NK-92 treated with Interleukin-12 subunit alpha and Interleukin-12 subunit beta, amount 100 ng/mL, for 24 hours (cell line): ENCODE data around the gene EFNA5.

ENCODE experiments used
- DNase-seq: peaks from one replicate; lab custom pipeline; 2025; lab: John Stamatoyannopoulos, UW

EFNA5 gene

GRCh38 chr5:107544476-107544875 lies 126.3 kb downstream of the EFNA5 start:
- DNase-seq, result no peak

- no peak for DNase-seq
Observed at GRCh38 chr5:107543868-107544267, 126.9 kb downstream of the EFNA5 start.

DNA sequence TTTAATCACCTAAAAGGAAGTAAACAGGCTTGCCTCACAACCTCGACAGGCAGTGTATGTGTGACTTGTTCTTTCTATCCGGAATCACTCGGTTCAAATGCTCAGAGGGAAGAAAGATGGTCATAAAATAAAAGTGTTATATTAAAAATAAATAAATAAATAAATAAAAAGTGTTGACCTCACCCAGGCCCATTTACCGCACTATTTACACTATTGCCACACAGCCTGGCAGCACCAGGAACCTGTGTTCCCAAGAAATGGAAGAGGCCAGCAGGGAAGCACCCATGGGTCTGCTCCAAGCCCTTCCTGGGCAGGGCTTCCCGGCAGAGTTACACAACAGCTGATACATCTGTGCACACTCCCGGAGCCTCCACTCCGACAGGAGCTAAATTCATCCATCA lies 127.9 kb downstream of the EFNA5 start:
- DNase-seq, result no peak

DNA sequence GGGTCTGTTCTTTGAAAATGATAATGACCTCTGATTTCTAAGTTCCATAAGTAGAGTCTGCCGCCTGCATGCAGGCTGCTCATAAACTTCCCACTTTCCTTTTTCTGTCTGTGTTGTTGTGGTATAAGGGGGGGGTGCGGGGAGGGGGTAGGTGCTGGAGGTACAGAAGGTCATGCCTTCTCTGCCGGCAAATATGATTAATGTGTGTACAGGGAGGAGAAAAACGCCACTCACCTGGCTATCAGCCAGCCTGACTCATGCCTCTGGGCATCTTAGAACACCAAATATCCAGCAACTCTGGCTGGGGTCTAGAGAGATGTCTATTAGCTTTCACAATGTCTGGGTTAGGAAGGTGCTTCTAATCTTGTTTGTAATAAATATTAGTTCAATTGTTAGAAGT lies 128.3 kb downstream of the EFNA5 start:
- DNase-seq, result no peak

DNA sequence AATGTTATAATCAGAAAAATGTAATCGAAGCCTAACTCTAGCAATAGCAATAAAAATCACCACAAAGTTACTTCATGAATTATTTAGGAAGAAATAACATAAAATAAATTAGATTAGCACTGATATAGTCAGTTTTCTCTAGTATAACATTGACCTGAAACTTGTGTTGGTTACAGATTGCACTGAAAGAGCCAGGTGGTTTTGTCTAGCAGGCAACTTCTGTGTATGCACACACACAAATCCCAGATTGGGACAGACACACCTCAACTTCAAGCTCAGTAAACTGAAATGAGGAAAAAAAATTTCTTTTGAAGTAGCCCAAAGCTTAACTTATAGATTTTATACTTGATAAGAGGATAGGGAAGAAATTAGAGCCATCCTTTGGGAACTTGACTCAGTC lies 129.3 kb downstream of the EFNA5 start:
- no peak for DNase-seq

GRCh38 chr5:107539726-107540330 lies 130.9 kb downstream of the EFNA5 start:
- no peak for DNase-seq

GRCh38 chr5:107538805-107539445 lies 131.8 kb downstream of the EFNA5 start:
- DNase-seq, result no peak

DNA sequence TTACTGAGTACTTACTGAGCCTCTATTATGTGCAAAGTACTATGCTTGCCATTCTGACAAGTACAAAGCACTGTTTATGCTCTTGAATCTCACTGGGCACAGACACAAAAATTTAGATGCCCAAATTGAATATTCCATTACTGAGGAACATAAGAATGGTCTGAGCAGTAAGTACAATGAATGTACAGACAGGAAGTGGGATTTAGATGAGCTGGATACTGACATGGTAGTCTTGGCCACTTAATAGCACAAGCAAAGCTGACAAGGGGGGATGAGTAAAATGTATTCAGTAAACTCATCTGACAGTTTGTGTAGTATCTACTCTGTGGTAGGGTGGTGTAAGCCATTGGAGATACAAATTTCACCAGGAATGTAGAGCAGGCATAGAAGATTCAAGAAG lies 132.4 kb downstream of the EFNA5 start:
- no peak for DNase-seq

- no peak for DNase-seq
Observed at GRCh38 chr5:107535849-107536248, 134.9 kb downstream of the EFNA5 start.

- no peak for DNase-seq
Observed at GRCh38 chr5:107533910-107534876, 136.5 kb downstream of the EFNA5 start.

- DNase-seq, result no peak
Observed at GRCh38 chr5:107532916-107533315, 137.8 kb downstream of the EFNA5 start.

GRCh38 chr5:107532169-107532878 lies 138.4 kb downstream of the EFNA5 start:
- no peak for DNase-seq

- no peak for DNase-seq
Observed at GRCh38 chr5:107531308-107531707, 139.4 kb downstream of the EFNA5 start.

DNA sequence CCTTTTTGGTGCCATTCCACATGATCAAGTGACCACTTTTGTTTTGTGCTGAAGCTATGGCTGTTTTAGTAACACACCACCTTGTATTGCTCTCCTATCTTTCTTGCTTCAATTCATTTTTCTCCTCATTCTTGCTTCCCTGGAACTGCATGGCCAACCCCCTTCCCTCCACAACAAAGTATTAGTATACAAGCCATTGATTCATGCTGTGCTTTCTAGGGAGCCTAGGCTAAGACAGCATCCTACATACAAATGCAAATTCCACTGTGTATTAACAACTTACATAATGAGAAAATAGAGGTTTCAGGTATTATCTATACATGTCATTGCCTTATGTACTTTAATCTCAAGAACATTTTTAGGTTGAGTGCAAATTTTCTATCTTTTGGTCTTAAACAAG lies 141.1 kb downstream of the EFNA5 start:
- no peak for DNase-seq

DNA sequence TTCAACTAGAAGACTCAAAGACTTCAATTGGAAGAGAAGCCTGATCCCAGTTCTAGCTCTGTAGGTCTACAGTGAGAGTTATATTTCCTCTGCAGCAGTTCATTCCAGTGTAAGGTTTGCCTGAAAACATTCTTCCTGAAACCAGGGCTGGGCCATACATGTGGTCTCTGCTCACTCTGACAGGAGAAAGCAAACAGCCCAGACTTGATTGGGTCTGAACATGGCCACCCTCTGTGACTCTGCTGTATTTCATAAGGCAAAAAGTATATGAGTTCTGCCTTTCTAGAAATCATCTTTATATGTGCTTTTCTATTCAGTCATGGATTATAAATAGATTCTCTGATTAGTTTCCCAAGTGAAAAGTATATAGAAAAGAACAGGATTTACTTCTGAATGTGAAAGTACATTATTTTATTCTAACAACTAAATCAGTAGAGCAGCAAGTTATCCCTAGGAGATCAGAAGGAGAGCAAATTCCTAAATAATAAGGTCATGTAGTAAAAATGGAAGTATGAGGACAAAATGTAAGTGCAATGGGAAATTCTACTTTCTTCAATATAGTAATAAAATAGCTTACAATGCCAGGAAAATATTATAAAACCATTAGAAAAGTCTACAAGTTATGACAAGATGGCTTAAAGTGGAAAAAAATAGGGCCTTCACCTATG lies 144.3 kb downstream of the EFNA5 start:
- DNase-seq, result no peak

DNA sequence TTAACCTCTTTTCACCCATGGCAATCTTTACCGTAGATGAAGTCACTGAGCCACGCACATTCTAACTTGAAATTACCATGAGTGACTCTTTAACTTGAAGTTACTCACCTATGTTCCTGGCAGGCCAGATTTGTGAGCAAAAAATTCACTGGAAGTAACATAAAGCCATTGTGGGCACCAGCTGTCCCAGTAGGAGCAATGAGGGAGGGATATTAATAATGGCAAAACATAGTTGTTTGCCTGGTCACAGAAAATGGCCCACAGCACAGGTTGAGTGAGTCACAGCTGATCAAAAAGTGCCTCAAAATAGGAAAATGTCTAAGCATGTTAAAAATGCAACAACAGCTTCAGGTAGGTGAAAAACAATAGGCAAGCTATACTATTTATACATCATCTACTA lies 146.6 kb downstream of the EFNA5 start:
- no peak for DNase-seq

- DNase-seq, result no peak
Observed at GRCh38 chr5:107523029-107523680, 147.6 kb downstream of the EFNA5 start.

- DNase-seq, result no peak
Observed at GRCh38 chr5:107522456-107522855, 148.3 kb downstream of the EFNA5 start.

- no peak for DNase-seq
Observed at GRCh38 chr5:107519900-107520354, 150.8 kb downstream of the EFNA5 start.

GRCh38 chr5:107518616-107519015 lies 152.1 kb downstream of the EFNA5 start:
- no peak for DNase-seq

DNA sequence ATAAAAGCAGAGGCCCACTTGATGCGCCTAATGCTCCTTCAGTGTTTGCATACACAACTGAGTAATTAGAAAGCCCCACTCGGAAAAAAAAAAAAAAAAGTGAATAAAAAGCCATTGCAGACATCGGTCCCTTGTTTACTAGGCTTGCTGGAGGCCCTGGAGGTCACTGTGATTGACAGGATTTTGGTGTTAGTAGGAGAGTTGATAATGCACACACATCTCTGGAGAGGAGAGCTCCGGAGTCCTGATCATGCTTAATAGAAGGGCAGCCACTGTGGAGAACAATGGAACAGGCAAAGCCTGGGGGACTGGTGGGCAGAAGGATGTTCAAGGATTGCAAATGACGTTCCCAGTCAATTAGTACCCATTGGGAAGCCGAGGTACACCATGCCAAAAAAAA lies 152.5 kb downstream of the EFNA5 start:
- DNase-seq, result no peak
